SU-DHL-6 (cell line): Measurements from ENCODE around the gene NT5DC3.

Experiments
- EZH2phosphoT487 ChIP-seq: fragments of 200-600 bp; sonication (generic), shearing (Covaris generic); conservative IDR thresholded peaks from 2 replicates; pipeline ENCODE4 v1.6.1; 2018; ENCODE audit warnings: mild to moderate bottlenecking, antibody characterized with exemption, low read length, moderate library complexity, mixed read lengths
- TF ChIP-seq, protein P1 (sequence below): fragments of 200-600 bp; sonication (generic); IDR thresholded peaks from one replicate; pipeline ENCODE4 v1.5.1; 2017; ENCODE audit warnings: antibody characterized with exemption, mild to moderate bottlenecking, low read length, moderate library complexity; ENCODE audit not compliant: insufficient read depth, poor library complexity, severe bottlenecking

GRCh38 chr12:103778781-103779180 lies 62.3 kb downstream of the NT5DC3 start:
- TF ChIP-seq, protein P1, sequence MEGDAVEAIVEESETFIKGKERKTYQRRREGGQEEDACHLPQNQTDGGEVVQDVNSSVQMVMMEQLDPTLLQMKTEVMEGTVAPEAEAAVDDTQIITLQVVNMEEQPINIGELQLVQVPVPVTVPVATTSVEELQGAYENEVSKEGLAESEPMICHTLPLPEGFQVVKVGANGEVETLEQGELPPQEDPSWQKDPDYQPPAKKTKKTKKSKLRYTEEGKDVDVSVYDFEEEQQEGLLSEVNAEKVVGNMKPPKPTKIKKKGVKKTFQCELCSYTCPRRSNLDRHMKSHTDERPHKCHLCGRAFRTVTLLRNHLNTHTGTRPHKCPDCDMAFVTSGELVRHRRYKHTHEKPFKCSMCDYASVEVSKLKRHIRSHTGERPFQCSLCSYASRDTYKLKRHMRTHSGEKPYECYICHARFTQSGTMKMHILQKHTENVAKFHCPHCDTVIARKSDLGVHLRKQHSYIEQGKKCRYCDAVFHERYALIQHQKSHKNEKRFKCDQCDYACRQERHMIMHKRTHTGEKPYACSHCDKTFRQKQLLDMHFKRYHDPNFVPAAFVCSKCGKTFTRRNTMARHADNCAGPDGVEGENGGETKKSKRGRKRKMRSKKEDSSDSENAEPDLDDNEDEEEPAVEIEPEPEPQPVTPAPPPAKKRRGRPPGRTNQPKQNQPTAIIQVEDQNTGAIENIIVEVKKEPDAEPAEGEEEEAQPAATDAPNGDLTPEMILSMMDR: no peak
- no peak for TF ChIP-seq EZH2phosphoT487
